BE2C (cell line): Measurements from ENCODE around the gene TM4SF5.
A peak's percentile ranks its signal among the peaks of the same experiment; 100 is the strongest.

ENCODE experiments used
- DNase-seq: peaks from one replicate; pipeline ENCODE4 v3.0.0-alpha.2; 2020
- H3K27me3 ChIP-seq: fragments of 250-450 bp; sonication (Bioruptor Pico); 2 replicates; pipeline ENCODE4 v1.5.1; 2020; ENCODE audit warnings: mild to moderate bottlenecking
- H3K36me3 ChIP-seq: fragments of 250-450 bp; sonication (Bioruptor Pico); 2 replicates; pipeline ENCODE4 v1.5.1; 2020; ENCODE audit warnings: mild to moderate bottlenecking
- H3K4me1 ChIP-seq: fragments of 250-450 bp; sonication (Bioruptor Pico); 2 replicates; pipeline ENCODE4 v1.5.1; 2020
- H3K4me3 ChIP-seq: 2 replicates; pipeline ENCODE4 v1.5.1; 2011; ENCODE audit warnings: low read depth, low read length
- H3K9me3 ChIP-seq: fragments of 250-450 bp; sonication (Bioruptor Pico); 2 replicates; pipeline ENCODE4 v1.5.1; 2020
- TF ChIP-seq, protein P1 (sequence below): IDR thresholded peaks from 2 replicates; pipeline ENCODE4 v1.5.1; 2012; ENCODE audit warnings: mild to moderate bottlenecking, low read depth, low read length

Gene TM4SF5

DNA sequence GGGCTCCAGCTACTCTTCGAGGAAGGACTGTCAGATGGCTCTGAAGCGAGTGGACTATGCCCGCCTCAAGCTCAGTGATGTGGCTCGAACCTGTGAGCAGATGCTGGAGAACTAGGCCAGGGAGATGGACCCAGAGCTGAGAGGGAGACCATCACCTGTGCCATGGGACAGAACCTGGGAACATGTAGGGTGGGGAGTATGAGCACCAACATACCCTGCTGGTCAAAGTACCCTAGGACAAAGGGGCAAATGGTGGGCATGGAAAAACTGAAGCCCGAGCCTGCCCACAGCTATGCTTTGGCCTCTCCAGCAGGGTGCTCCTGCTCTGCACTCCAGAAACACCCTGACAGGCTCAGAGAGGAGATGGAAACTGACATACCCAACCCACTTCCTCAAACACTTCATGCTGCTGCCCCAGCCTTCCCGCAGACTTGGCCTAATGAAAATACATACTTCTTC is 38.6 kb upstream of the TM4SF5 start:
- DNase-seq, result no peak
- Histone ChIP-seq H3K4me1 (no peaks in the 10 kb centered on the region), H3K4me3 (no peak overlapping the region), H3K9me3 (no peaks in the 10 kb centered on the region), H3K27me3 (peaks cover 5% of the 10 kb centered on the region), H3K36me3 (no peaks in the 10 kb centered on the region)
- TF ChIP-seq, protein P1, sequence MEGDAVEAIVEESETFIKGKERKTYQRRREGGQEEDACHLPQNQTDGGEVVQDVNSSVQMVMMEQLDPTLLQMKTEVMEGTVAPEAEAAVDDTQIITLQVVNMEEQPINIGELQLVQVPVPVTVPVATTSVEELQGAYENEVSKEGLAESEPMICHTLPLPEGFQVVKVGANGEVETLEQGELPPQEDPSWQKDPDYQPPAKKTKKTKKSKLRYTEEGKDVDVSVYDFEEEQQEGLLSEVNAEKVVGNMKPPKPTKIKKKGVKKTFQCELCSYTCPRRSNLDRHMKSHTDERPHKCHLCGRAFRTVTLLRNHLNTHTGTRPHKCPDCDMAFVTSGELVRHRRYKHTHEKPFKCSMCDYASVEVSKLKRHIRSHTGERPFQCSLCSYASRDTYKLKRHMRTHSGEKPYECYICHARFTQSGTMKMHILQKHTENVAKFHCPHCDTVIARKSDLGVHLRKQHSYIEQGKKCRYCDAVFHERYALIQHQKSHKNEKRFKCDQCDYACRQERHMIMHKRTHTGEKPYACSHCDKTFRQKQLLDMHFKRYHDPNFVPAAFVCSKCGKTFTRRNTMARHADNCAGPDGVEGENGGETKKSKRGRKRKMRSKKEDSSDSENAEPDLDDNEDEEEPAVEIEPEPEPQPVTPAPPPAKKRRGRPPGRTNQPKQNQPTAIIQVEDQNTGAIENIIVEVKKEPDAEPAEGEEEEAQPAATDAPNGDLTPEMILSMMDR, result no peak

DNA sequence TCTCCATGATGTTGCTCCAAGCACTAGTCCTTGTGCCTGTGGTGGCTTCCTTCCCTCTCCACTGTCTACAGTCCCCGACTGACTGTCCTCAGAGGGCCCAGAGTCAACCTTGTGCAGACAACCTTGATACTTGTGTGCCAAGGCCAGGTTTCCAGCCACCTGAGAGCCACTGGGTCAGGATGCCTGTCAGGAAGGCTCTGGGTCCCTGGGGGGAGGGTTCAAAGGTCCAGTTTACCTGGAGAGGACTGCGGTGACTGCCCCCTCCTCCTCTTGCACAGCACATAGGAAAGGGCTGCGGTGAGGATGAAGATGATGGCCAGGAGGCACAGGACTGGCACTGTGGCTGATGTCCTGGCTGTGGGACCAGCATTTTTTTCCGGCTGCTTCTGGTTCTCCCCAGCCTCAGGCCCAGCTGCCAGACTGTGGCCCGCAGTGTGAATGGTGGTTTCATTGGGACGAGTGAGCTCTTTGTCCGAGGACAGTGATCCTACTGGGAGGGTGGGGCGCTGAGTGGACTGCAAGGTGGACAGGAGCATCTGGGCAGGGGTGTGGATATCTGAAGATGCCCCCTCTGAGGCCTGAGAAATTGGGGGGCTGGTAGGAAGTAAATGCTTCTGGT is 36.7 kb upstream of the TM4SF5 start:
- TF ChIP-seq, protein P1, result no peak
- H3K36me3 ChIP-seq, result no peaks in the 10 kb centered on the region
- H3K4me1 ChIP-seq, result no peaks in the 10 kb centered on the region
- peaks cover 23% of the 10 kb centered on the region for H3K27me3 ChIP-seq
- no peaks in the 10 kb centered on the region for H3K9me3 ChIP-seq
- no peak overlapping the region for H3K4me3 ChIP-seq
- no peak for DNase-seq

DNA sequence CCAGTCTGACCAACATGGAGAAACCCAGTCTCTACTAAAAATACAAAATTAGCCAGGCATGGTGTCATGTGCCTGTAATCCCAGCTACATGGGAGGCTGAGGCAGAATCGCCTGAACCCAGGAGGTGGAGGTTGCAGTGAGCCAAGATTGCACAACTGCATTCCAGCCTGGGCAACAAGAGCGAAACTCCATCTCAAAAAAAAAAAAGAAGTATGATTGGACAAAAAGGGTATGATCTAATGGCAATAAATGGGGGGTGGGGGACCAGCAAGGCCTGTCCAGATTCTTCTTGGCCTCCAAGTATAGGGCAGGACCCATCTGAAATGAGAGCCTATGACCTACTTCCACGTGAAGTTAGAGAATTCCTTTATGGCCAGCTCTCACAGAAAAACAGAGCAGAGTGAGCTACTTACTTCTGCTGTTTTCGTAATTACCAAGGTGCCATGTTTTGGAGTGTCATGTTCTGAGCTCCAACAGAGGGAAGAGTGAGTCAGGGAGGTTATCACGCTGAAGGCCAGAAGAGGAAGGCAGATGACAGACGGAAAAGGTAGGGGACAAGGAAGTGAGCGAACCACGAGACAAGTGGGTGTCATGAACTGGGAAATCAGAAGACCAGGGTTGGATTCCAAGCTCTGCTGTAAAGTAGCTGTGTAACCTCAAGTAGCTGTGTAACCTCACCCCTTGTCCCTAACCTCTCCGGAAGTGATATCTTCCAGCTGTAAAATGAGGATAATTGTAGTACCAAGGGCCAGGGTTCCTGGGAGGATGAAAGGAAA is 35.6 kb upstream of the TM4SF5 start:
- Histone ChIP-seq H3K36me3 (no peaks in the 10 kb centered on the region), H3K4me1 (no peaks in the 10 kb centered on the region), H3K4me3 (no peak overlapping the region), H3K9me3 (no peaks in the 10 kb centered on the region), H3K27me3 (peaks cover 33% of the 10 kb centered on the region)
- no peak for DNase-seq
- TF ChIP-seq, protein P1, result no peak

DNA sequence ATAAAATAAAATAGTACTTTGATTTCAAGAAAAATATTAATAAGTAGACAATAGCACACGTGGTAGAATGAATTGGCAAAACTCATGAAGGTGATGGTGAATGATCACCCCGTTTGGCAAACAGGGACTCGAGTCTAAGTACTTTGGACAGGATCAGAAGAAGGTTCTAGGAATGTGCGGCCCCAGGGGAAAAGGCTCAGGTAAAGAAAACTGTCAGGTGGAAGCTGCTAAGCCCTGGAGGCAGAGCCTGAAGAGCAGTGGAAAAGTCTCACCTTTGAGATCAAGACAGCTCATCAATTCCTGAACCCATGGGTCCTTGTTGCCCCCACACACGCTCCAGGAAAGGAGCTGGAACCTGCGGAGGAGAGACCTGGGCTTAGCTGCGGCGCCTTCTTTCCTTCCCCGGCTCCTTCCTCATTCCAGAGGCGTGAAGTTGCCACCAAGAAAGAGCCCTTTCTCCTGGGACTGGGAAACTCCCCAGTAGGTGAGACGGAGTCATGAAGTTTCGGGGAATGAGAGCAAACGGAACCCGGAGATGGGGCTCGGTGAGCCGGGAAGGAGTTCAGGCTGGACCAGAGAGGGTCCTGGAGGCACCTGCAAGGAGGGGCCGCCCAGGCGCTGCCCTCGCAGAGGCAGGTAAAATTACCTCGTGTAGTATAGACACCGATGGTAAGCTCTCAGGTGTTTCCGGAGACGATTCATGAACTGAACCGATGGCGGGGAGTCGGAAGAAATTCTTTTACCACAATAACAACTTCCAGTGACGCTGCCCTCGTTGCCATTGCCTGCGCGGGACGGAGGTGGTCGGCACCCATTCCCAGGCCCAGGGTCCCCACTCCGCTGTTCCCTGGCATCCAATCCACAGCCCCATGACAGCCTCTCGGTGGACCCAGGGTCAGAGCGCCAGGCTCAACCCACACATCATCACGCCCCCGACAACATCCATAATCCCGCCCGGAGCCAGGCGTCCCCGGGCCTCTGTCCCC is 33.3 kb upstream of the TM4SF5 start:
- TF ChIP-seq, protein P1, result no peak
- Histone ChIP-seq H3K36me3 (no peaks in the 10 kb centered on the region), H3K4me3 (no peak overlapping the region), H3K27me3 (peaks cover 33% of the 10 kb centered on the region), H3K4me1 (no peaks in the 10 kb centered on the region), H3K9me3 (no peaks in the 10 kb centered on the region)
- DNase-seq, result no peak

DNA sequence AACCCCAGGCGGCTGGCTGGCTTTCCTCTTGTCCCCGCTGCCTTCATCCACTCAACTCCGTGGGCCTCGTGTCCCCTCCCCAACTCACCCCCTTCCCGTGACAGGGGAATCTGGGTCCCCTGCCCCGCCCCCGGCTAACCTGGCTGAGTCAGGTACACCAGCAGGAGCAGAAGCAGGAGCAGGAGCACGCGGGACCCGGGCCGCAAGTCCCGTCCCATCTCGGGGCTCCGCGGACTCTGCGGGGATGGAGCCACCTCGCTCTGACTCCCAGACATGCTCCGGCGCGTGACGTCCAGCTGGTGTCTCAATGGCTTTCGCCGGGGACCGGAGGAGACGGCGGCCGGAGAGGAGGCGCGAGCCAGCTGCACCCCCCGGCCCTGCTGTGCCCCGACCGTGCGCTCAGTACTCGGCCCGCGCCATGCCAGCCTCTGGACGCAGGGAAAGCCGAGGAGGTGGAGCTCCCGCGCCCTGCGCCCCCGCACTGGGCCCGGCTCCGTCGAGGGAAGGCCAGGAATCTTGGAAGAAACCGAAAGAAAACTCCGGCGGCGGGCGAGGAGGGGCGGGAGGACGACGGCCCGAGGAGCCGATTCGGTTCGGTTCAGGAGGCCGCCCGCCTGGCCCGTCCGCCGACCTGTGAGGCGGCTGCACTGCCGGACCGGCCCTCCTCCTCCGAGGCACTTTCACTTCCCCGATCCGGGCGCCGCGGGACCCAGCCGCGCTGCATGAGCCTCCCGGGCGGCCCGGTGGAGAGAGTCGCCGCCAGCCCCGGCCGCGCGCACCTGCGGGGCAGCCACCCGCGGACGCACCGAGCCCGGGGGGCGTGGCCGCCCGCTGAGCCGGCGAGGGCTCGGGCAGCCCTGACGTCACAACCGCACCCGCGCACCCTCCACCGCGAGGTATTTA is 32.3 kb upstream of the TM4SF5 start, which contains the start of the genes CXCL16 and ZMYND15:
TSS of gene CXCL16 (minus strand) at position 807 of the 903 bp plus-strand sequence. CDS start at position 218, 589 bp downstream.
TSS of gene ZMYND15 (plus strand) at position 712 of the 903 bp plus-strand sequence. CDS start 716 bp downstream, outside the sequence.
- no peaks in the 10 kb centered on the region for H3K36me3 ChIP-seq
- peak within 1 kb of the TSS; percentile 47 for H3K4me3 ChIP-seq
- H3K27me3 ChIP-seq, result peaks cover 33% of the 10 kb centered on the region
- H3K9me3 ChIP-seq, result no peaks in the 10 kb centered on the region
- H3K4me1 ChIP-seq, result no peaks in the 10 kb centered on the region
- peak; percentile 11 for DNase-seq
- TF ChIP-seq, protein P1, result no peak
